ENCODE data around the gene TRIM41. TPM values are rescaled to one million over a fixed set of nuclear protein-coding genes. Genes with fewer than 3 reads are reported as not detected.
"Not testable (repeated sequence)": the region's sequence is repeated elsewhere in the genome, so short reads cannot be mapped to it uniquely, and the experiment has no call there.

TRIM41 gene
- total and polyA plus RNA-seq, 9 of the 15 experiments (the other 6 are each of a cell fraction or from before 2014, with no cell fraction given) = 1.8 to 47.6 (median 20.9) TPM

DNA sequence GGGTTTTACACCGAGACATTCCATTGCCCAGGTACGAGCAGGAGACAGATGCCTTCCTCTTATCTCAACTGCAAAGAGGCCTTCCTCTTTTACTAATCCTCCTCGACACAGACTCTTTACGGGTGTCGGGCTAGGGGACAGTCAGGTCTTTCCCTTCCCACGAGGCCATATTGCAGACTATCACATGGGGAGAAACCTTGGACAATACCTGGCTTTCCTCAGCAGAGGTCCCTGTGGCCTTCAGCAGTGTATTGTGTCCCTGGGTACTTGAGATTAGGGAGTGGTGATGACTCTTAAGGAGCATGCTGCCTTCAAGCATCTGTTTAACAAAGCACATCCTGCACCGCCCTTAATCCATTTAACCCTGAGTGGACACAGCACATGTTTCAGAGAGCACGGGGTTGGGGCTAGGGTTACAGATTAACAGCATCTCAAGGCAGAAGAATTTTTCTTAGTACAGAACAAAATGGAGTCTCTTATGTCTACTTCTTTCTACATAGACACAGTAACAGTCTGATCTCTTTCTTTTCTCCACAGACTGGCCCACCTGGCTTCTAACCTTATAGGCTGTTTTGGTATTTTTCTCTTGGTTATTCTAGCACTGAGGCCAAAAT, 44.3 kb downstream of the TRIM41 start:
- DNase-seq (ENCODE audit: extremely low read depth in 1 of 4, low spot score in 3 of 4) (peak in 1 of 4 experiments; percentile 72), ATAC-seq (peak; percentile 51), FAIRE-seq (peak; percentile 61)
- Histone ChIP-seq H2AFZ (ENCODE audit: low read depth, low read length) (peak overlapping the region; percentile 78), H3K4me2 (ENCODE audit: insufficient read depth, low read length) (peak overlapping the region; percentile 15; the same call in 1 of the 2 replicates), H3K36me3 (ENCODE audit: control insufficient read depth, insufficient read depth, low read length) (peaks cover 14% of the 10 kb centered on the region; the same call in 2 of the 3 replicates), H3K27ac (ENCODE audit: extremely low read depth, low read depth, low read length) (peak overlapping the region; percentile 47; the same call in 2 of the 3 replicates), H3K4me1 (replicated peaks in 1 of 2; ENCODE audit: control insufficient read depth in 2 of 2, insufficient read depth in 2 of 2, low read length in 2 of 2) (peaks cover 13 to 18% of the 10 kb centered on the region in 2 experiments; a peak in 4 of 5 replicates)
- intact Hi-C loops (cut with micrococcal nuclease); H3K9me1 ChIP-seq (ENCODE audit: control insufficient read depth, insufficient read depth, low read length); H3K27me3 ChIP-seq (ENCODE audit: control insufficient read depth in 2 of 2, insufficient read depth in 2 of 2, low read length in 2 of 2); H3K9me3 ChIP-seq (replicated peaks; ENCODE audit: control insufficient read depth, insufficient read depth, low read depth, low read length); POLR2A ChIA-PET; BruUV-seq (replicated peaks); CTCF ChIA-PET (ENCODE audit: low intra/inter-chr PET ratio); H3K4me3 ChIP-seq; in situ Hi-C loops (cut with MboI); H3K9ac ChIP-seq (ENCODE audit: insufficient read depth in 1 of 2, low read depth in 2 of 2, low read length in 2 of 2); H4K20me1 ChIP-seq (replicated peaks; ENCODE audit: control insufficient read depth, insufficient read depth, low read length); H3K79me2 ChIP-seq (ENCODE audit: control insufficient read depth, insufficient read depth, low read length): not testable (repeated sequence)
- WGBS (ENCODE audit: insufficient coverage, low coverage, missing lambda C conversion rate) = 0% methylated on average over 7 of the region's 8 CpGs
- TF ChIP-seq ETV1 (tag; conservative IDR thresholded peaks at IDR 0.05; ENCODE audit: low read depth) (peak; percentile 37; the same call in 1 of the 2 replicates), YY1 (IDR thresholded peaks at IDR 0.05; ENCODE audit: borderline replicate concordance in 1 of 3, control insufficient read depth in 1 of 3, extremely low read depth in 1 of 3, insufficient read depth in 3 of 3, insufficient read length in 1 of 3, insufficient replicate concordance in 2 of 3, low read depth in 1 of 3, low read length in 2 of 3) (peak in 1 of 3 experiments; percentile 58), ZEB2 (IDR thresholded peaks at IDR 0.05) (peak; percentile 51; the same call in 1 of the 2 replicates), HDAC1 (IDR thresholded peaks at IDR 0.05) (peak in 1 of 2 experiments; percentile 34; a peak in 1 of 4 replicates), CBFA2T2 (conservative IDR thresholded peaks at IDR 0.05) (peak; percentile 27; the same call in 1 of the 2 replicates), TEAD1 (CRISPR knock-in tag; IDR thresholded peaks at IDR 0.05) (peak in 1 of 2 experiments; percentile 45; a peak in 1 of 4 replicates), CTBP1 (IDR thresholded peaks at IDR 0.05; ENCODE audit: borderline replicate concordance) (peak; percentile 57; the same call in 1 of the 2 replicates), SMAD4 (CRISPR knock-in tag; conservative IDR thresholded peaks at IDR 0.05) (peak; percentile 78), PTTG1 (tag; IDR thresholded peaks at IDR 0.05; ENCODE audit: low read depth) (peak; percentile 80), CTCF (IDR thresholded peaks at IDR 0.05 in 2 of 3, conservative IDR thresholded peaks at IDR 0.05 in 1 of 3; ENCODE audit: insufficient read depth in 2 of 3, low read depth in 1 of 3, low read length in 3 of 3) (peak; percentile 12 to 29 (median 15); a peak in 1 of 6 replicates), TEAD2 (tag; IDR thresholded peaks at IDR 0.05) (0 out of 2 replicates have a peak, but pooled peaks have one; percentile 18), EP400 (IDR thresholded peaks at IDR 0.05) (peak; percentile 52; the same call in 1 of the 2 replicates), ZNF76 (CRISPR knock-in tag; IDR thresholded peaks at IDR 0.05; ENCODE audit: borderline replicate concordance) (peak; percentile 19; the same call in 1 of the 2 replicates)
- TF ChIP-seq, protein P1, sequence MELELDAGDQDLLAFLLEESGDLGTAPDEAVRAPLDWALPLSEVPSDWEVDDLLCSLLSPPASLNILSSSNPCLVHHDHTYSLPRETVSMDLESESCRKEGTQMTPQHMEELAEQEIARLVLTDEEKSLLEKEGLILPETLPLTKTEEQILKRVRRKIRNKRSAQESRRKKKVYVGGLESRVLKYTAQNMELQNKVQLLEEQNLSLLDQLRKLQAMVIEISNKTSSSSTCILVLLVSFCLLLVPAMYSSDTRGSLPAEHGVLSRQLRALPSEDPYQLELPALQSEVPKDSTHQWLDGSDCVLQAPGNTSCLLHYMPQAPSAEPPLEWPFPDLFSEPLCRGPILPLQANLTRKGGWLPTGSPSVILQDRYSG (tag; conservative IDR thresholded peaks at IDR 0.05; ENCODE audit: low read depth) = peak; percentile 89
- TF ChIP-seq, protein P2, sequence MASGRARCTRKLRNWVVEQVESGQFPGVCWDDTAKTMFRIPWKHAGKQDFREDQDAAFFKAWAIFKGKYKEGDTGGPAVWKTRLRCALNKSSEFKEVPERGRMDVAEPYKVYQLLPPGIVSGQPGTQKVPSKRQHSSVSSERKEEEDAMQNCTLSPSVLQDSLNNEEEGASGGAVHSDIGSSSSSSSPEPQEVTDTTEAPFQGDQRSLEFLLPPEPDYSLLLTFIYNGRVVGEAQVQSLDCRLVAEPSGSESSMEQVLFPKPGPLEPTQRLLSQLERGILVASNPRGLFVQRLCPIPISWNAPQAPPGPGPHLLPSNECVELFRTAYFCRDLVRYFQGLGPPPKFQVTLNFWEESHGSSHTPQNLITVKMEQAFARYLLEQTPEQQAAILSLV (tag; IDR thresholded peaks at IDR 0.05) = peak; percentile 72; the same call in 1 of the 2 replicates

Data from K562 (cell line).